ENCODE data around the gene USP54. TPM values are rescaled to one million over a fixed set of nuclear protein-coding genes. Genes with fewer than 3 reads are reported as not detected.

Gene USP54
- total and polyA plus RNA-seq, 2 of the 13 experiments (the other 11 are each of a cell fraction or from before 2014, with no cell fraction given), result 18.1 to 25.0 TPM

GRCh38 chr10:73625884-73626752 is 35.0 kb upstream of the USP54 start (continued):
- TF ChIP-seq ZSCAN20 (CRISPR knock-in tag; IDR thresholded peaks at IDR 0.05; ENCODE audit: borderline replicate concordance), result no peak
- TF ChIP-seq ZHX1 (CRISPR knock-in tag; IDR thresholded peaks at IDR 0.05; ENCODE audit: low read depth), result peak; percentile 95
- peak; percentile 85 for TF ChIP-seq RBFOX2 (IDR thresholded peaks at IDR 0.05; ENCODE audit: low read depth, low read length)
- TF ChIP-seq, protein P1, sequence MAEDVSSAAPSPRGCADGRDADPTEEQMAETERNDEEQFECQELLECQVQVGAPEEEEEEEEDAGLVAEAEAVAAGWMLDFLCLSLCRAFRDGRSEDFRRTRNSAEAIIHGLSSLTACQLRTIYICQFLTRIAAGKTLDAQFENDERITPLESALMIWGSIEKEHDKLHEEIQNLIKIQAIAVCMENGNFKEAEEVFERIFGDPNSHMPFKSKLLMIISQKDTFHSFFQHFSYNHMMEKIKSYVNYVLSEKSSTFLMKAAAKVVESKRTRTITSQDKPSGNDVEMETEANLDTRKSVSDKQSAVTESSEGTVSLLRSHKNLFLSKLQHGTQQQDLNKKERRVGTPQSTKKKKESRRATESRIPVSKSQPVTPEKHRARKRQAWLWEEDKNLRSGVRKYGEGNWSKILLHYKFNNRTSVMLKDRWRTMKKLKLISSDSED (CRISPR knock-in tag; IDR thresholded peaks at IDR 0.05), result no peak
- no peak for TF ChIP-seq SOX6 (IDR thresholded peaks at IDR 0.05)
- TF ChIP-seq SOX6 (CRISPR knock-in tag; IDR thresholded peaks at IDR 0.05), result no peak
- TF ChIP-seq ZFX (CRISPR knock-in tag; IDR thresholded peaks at IDR 0.05; ENCODE audit: low read depth), result peak; percentile 91
- peak; percentile 34; the same call in 1 of the 2 replicates for TF ChIP-seq PITX1 (CRISPR knock-in tag; IDR thresholded peaks at IDR 0.05)
- TF ChIP-seq, protein P2, sequence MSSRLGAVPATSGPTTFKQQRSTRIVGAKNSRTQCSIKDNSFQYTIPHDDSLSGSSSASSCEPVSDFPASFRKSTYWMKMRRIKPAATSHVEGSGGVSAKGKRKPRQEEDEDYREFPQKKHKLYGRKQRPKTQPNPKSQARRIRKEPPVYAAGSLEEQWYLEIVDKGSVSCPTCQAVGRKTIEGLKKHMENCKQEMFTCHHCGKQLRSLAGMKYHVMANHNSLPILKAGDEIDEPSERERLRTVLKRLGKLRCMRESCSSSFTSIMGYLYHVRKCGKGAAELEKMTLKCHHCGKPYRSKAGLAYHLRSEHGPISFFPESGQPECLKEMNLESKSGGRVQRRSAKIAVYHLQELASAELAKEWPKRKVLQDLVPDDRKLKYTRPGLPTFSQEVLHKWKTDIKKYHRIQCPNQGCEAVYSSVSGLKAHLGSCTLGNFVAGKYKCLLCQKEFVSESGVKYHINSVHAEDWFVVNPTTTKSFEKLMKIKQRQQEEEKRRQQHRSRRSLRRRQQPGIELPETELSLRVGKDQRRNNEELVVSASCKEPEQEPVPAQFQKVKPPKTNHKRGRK (CRISPR knock-in tag; IDR thresholded peaks at IDR 0.05), result no peak
- TF ChIP-seq HHEX (CRISPR knock-in tag; IDR thresholded peaks at IDR 0.05), result no peak
- TF ChIP-seq ZNF160 (CRISPR knock-in tag; IDR thresholded peaks at IDR 0.05), result no peak
- no peak for TF ChIP-seq IKZF4 (CRISPR knock-in tag; IDR thresholded peaks at IDR 0.05; ENCODE audit: borderline replicate concordance, low read depth, not compliant biosample characterization)
- TF ChIP-seq SUZ12 (IDR thresholded peaks at IDR 0.05; ENCODE audit: low read depth, low read length), result no peak
- TF ChIP-seq ZNF17 (CRISPR knock-in tag; IDR thresholded peaks at IDR 0.05), result no peak
- no peak for TF ChIP-seq ZNF790 (CRISPR knock-in tag; IDR thresholded peaks at IDR 0.05; ENCODE audit: borderline replicate concordance)
- no peak for TF ChIP-seq RNF219 (CRISPR knock-in tag; IDR thresholded peaks at IDR 0.05)
- TF ChIP-seq, protein P3, sequence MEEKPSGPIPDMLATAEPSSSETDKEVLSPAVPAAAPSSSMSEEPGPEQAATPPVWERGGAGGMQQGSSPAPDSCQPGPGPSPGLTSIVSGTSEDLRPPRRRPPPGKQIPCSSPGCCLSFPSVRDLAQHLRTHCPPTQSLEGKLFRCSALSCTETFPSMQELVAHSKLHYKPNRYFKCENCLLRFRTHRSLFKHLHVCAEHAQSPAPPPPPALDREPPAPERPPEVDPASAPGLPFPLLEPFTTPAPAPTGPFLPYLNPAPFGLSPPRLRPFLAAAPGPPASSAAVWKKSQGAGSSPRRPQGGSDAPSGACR (CRISPR knock-in tag; IDR thresholded peaks at IDR 0.05), result no peak
- TF ChIP-seq SIN3A (IDR thresholded peaks at IDR 0.05; ENCODE audit: borderline replicate concordance, low read depth, low read length), result peak; percentile 73; the same call in 1 of the 2 replicates
- TF ChIP-seq GPN1 (CRISPR knock-in tag; IDR thresholded peaks at IDR 0.05; ENCODE audit: borderline replicate concordance), result no peak
- TF ChIP-seq REL (CRISPR knock-in tag; conservative IDR thresholded peaks at IDR 0.05), result no peak; the same call in 1 of the 2 replicates
- TF ChIP-seq RFX1 (IDR thresholded peaks at IDR 0.05), result peak; percentile 89
